Mesendoderm (in vitro differentiated cells): ENCODE measurements around the gene TOR1A.

Experiments
- DNase-seq: peaks from one replicate; pipeline ENCODE4 v3.0.0; 2013
- H2AK5ac ChIP-seq: 2 replicates; pipeline ENCODE4 v1.6.1; 2013; ENCODE audit warnings: low read length, inconsistent platforms
- H2BK120ac ChIP-seq: 2 replicates; pipeline ENCODE4 v1.6.1; 2013; ENCODE audit warnings: low read depth, mild to moderate bottlenecking, low read length, moderate library complexity, mixed read lengths
- H2BK15ac ChIP-seq: replicated peaks from 2 replicates; pipeline ENCODE4 v1.6.1; 2013; ENCODE audit warnings: low read depth, mild to moderate bottlenecking, moderate library complexity
- H2BK5ac ChIP-seq: 2 replicates; pipeline ENCODE4 v1.6.1; 2013; ENCODE audit warnings: low read length, inconsistent platforms
- H3K18ac ChIP-seq: 2 replicates; pipeline ENCODE4 v1.6.1; 2013; ENCODE audit warnings: mild to moderate bottlenecking, low read length, mixed read lengths
- H3K23ac ChIP-seq: one replicate; pipeline ENCODE4 v1.6.1; 2013; ENCODE audit warnings: low read length
- H3K27ac ChIP-seq: 2 replicates; pipeline ENCODE4 v1.5.1; 2013; ENCODE audit warnings: low read depth, mild to moderate bottlenecking, inconsistent platforms, low read length, moderate library complexity
- H3K27me3 ChIP-seq: 2 replicates; pipeline ENCODE4 v1.6.1; 2013; ENCODE audit warnings: low read length, control low read depth, mild to moderate bottlenecking, inconsistent platforms; ENCODE audit not compliant: insufficient read depth, poor library complexity
- H3K36me3 ChIP-seq: 2 replicates; pipeline ENCODE4 v1.6.1; 2013; ENCODE audit warnings: low read length, inconsistent platforms; ENCODE audit not compliant: control insufficient read depth, insufficient read depth
- H3K4ac ChIP-seq: one replicate; pipeline ENCODE4 v1.6.1; 2013; ENCODE audit warnings: low read depth, mild to moderate bottlenecking, low read length, moderate library complexity
- H3K4me1 ChIP-seq: 2 replicates; pipeline ENCODE4 v1.6.1; 2013; ENCODE audit warnings: low read depth, low read length, inconsistent platforms; ENCODE audit not compliant: control insufficient read depth
- H3K4me2 ChIP-seq: 2 replicates; pipeline ENCODE4 v1.6.1; 2013; ENCODE audit warnings: low read length
- H3K4me3 ChIP-seq: 2 replicates; pipeline ENCODE4 v1.5.1; 2013; ENCODE audit warnings: mild to moderate bottlenecking, low read length
- H3K56ac ChIP-seq: one replicate; pipeline ENCODE4 v1.6.1; 2013; ENCODE audit warnings: low read length
- H3K79me1 ChIP-seq: 2 replicates; pipeline ENCODE4 v1.6.1; 2013; ENCODE audit warnings: low read length, inconsistent platforms
- H3K79me2 ChIP-seq: 2 replicates; pipeline ENCODE4 v1.6.1; 2013; ENCODE audit warnings: mild to moderate bottlenecking, low read length; ENCODE audit not compliant: control insufficient read depth, insufficient read depth
- H3K9ac ChIP-seq: 2 replicates; pipeline ENCODE4 v1.6.1; 2013; ENCODE audit warnings: low read length, inconsistent platforms
- H4K5ac ChIP-seq: one replicate; pipeline ENCODE4 v1.6.1; 2013; ENCODE audit warnings: low read length
- H4K8ac ChIP-seq: one replicate; pipeline ENCODE4 v1.6.1; 2013; ENCODE audit warnings: low read depth, mild to moderate bottlenecking, control low read depth, low read length, moderate library complexity
- WGBS: extraction: QIAGEN DNeasy Blood & Tissue Kit; methylation state at CpG from one replicate; pipeline ENCODE4 v1.1.7; 2013; ENCODE audit warnings: low lambda C conversion rate, missing lambda C conversion rate; ENCODE audit not compliant: insufficient coverage; ENCODE audit errors: extremely low coverage; 5-methylcytosine and 5-hydroxymethylcytosine counted together

The TOR1A gene

DNA sequence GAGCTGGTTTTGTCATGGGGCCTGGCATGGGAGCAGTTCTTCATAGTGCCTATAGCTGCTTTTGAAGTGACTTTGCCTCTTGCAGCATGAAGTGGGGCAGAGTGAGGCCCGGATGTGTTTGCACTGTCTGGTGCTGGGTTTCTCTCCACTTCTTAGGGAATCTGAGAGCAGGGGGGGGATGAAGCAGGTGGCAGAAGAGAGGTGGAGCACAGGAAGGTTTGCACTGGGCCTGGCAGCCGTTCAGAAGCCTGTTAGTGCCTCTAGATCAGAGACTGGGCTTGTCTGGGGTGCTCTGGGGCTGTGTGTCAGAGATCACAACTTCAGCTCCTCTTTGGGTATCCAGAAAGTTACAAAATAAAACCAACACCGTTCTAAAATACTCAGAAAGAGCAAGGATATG, 29.7 kb upstream of the TOR1A start:
- Histone ChIP-seq H4K5ac (no peak overlapping the region), H2BK120ac (no peak overlapping the region), H3K4me1 (no peaks in the 10 kb centered on the region), H2BK15ac (no peak overlapping the region), H3K27me3 (no peaks in the 10 kb centered on the region), H3K4me3 (no peak overlapping the region), H3K23ac (no peak overlapping the region), H3K79me1 (no peaks in the 10 kb centered on the region), H2BK5ac (no peak overlapping the region), H4K8ac (no peak overlapping the region), H3K18ac (no peak overlapping the region), H3K79me2 (no peaks in the 10 kb centered on the region), H3K4me2 (no peak overlapping the region), H3K9ac (no peak overlapping the region), H3K56ac (no peak overlapping the region), H3K27ac (no peak overlapping the region), H3K4ac (no peak overlapping the region), H3K36me3 (no peaks in the 10 kb centered on the region), H2AK5ac (no peak overlapping the region)
- DNase-seq, result no peak
- WGBS, result no CpG with 5 or more reads among the region's 3 CpGs

DNA sequence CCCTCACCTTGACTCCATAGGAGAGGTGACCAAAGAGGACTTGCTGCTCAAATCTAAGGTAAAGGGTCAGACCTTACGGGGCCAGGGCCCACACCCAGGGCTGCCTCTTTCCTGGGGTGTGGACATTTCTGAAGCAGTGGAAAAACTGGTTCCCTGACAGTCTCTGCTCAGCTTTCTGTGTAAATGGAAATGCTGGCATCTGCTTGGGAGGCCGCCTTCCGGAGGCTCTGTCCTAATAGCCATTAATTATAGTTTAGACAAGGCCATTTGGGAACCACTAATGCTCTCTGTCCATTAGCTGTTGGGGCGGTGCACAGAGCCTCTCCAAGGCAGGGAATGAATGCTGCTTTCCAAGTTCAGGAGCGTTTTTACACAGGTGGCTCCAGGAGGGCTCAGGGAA, 28.6 kb upstream of the TOR1A start:
- Histone ChIP-seq H2BK5ac (no peak overlapping the region), H3K36me3 (no peaks in the 10 kb centered on the region), H4K5ac (no peak overlapping the region), H3K9ac (no peak overlapping the region), H4K8ac (no peak overlapping the region), H3K4me3 (no peak overlapping the region), H3K27ac (no peak overlapping the region), H3K23ac (no peak overlapping the region), H3K79me2 (no peaks in the 10 kb centered on the region), H2BK15ac (no peak overlapping the region), H3K79me1 (no peaks in the 10 kb centered on the region), H3K4me2 (no peak overlapping the region), H3K56ac (no peak overlapping the region), H3K4me1 (no peaks in the 10 kb centered on the region), H2AK5ac (no peak overlapping the region), H3K18ac (no peak overlapping the region), H2BK120ac (no peak overlapping the region), H3K27me3 (no peaks in the 10 kb centered on the region), H3K4ac (no peak overlapping the region)
- DNase-seq, result no peak
- no CpG with 5 or more reads among the region's 5 CpGs for WGBS

DNA sequence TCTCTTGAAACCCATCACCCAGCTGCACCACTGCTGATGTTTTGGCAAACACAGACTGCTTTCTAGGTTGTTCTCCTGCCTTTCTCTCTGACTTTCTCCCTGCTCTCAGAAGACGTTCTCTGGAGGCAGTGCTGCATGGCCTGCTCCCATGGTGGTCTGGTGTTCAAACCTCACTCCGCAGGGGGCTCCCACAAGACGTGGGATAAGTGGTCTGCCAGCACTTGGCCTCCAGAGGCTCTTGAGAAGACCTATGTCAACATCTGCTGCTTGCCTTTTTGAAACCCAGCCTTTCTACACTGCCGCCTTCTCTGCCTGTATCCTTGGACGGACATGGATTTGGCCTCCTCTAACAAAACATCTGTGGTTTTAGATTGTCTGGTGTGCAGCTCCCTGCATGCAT, 27.9 kb upstream of the TOR1A start:
- Histone ChIP-seq H4K8ac (no peak overlapping the region), H3K27ac (no peak overlapping the region), H4K5ac (no peak overlapping the region), H3K18ac (no peak overlapping the region), H3K79me2 (no peaks in the 10 kb centered on the region), H3K36me3 (no peaks in the 10 kb centered on the region), H3K4me1 (no peaks in the 10 kb centered on the region), H3K4me2 (no peak overlapping the region), H3K27me3 (no peaks in the 10 kb centered on the region), H3K56ac (no peak overlapping the region), H3K23ac (no peak overlapping the region), H3K4me3 (no peak overlapping the region), H3K9ac (no peak overlapping the region), H2BK15ac (no peak overlapping the region), H2BK5ac (no peak overlapping the region), H2BK120ac (no peak overlapping the region), H3K79me1 (no peaks in the 10 kb centered on the region), H2AK5ac (no peak overlapping the region), H3K4ac (no peak overlapping the region)
- DNase-seq, result no peak
- WGBS, result no CpG with 5 or more reads among the region's 5 CpGs

DNA sequence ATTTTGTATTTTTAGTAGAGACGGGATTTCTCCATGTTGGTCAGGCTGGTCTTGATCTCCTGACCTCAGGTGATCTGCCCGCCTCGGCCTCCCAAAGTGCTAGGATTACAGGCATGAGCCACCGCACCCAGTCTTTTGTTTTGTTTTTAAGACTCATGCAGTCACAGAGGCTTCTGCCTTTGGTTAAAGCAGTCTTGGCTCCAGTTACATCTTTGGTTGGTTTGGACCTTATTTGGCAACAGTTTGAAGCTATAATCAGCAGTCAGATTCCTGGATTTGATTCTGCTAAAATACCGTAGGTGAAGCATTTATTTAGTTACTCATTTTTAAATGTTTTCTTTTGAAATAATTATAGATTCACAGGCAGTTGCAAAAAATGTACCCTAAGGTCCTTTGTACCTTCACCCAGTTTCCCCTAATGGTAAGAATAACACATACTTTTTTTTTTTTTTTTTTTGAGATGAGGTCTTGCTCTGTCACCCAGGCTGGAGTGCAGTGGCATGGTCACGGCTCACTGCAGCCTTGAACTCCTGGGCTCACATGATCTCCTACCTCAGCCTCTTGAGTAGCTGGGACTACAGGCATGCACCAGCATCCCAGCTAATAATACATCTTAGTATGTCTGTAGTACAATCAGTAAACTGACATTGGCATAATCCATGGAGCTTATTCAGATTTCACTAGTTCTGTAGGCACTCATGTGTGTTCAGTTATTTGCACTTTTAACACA, 27.1 kb upstream of the TOR1A start:
- H2BK15ac ChIP-seq, result no peak overlapping the region
- H4K5ac ChIP-seq, result no peak overlapping the region
- DNase-seq, result no peak
- H3K4me2 ChIP-seq, result no peak overlapping the region
- H3K18ac ChIP-seq, result no peak overlapping the region
- H3K27me3 ChIP-seq, result no peaks in the 10 kb centered on the region
- no peaks in the 10 kb centered on the region for H3K4me1 ChIP-seq
- no peaks in the 10 kb centered on the region for H3K79me1 ChIP-seq
- no peak overlapping the region for H3K4ac ChIP-seq
- H3K56ac ChIP-seq, result no peak overlapping the region
- H4K8ac ChIP-seq, result no peak overlapping the region
- no peak overlapping the region for H2AK5ac ChIP-seq
- no peaks in the 10 kb centered on the region for H3K36me3 ChIP-seq
- no peak overlapping the region for H2BK120ac ChIP-seq
- WGBS, result no CpG with 5 or more reads among the region's 6 CpGs
- H3K9ac ChIP-seq, result no peak overlapping the region
- no peaks in the 10 kb centered on the region for H3K79me2 ChIP-seq
- no peak overlapping the region for H3K27ac ChIP-seq
- no peak overlapping the region for H2BK5ac ChIP-seq
- H3K23ac ChIP-seq, result no peak overlapping the region
- no peak overlapping the region for H3K4me3 ChIP-seq

DNA sequence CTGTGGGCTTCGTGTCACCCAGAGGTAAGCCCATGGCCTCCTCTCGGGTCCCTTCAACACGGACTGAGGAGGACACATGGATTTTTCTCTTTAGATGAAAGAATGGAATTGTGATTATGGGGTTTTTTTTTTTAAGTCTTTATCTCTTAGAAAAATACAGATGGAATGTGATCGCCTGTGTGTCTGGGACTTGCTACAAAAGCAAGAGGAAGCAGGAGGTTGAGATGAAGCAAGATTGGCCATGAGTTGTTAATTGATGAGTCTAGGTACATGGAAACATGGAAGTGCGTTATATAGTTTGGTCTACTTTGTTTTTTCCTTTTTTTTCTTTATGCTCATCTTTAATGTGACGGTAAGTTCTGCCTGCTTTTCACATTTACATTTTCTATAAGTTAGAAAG, 26.0 kb upstream of the TOR1A start:
- H3K27ac ChIP-seq, result no peak overlapping the region
- H2BK15ac ChIP-seq, result no peak overlapping the region
- no peak overlapping the region for H3K18ac ChIP-seq
- H3K4me1 ChIP-seq, result no peaks in the 10 kb centered on the region
- no peak overlapping the region for H3K9ac ChIP-seq
- no peaks in the 10 kb centered on the region for H3K36me3 ChIP-seq
- H3K27me3 ChIP-seq, result no peaks in the 10 kb centered on the region
- no peak overlapping the region for H2AK5ac ChIP-seq
- H3K23ac ChIP-seq, result no peak overlapping the region
- H4K8ac ChIP-seq, result no peak overlapping the region
- H2BK5ac ChIP-seq, result no peak overlapping the region
- no peaks in the 10 kb centered on the region for H3K79me1 ChIP-seq
- H3K4me3 ChIP-seq, result no peak overlapping the region
- no peaks in the 10 kb centered on the region for H3K79me2 ChIP-seq
- no peak overlapping the region for H3K4me2 ChIP-seq
- H2BK120ac ChIP-seq, result no peak overlapping the region
- WGBS, result no CpG with 5 or more reads among the region's 6 CpGs
- H3K4ac ChIP-seq, result no peak overlapping the region
- no peak for DNase-seq
- no peak overlapping the region for H4K5ac ChIP-seq
- H3K56ac ChIP-seq, result no peak overlapping the region
